GM12865 (cell line): Measurements from ENCODE around the gene MXRA7.
"Not testable (repeated sequence)": the region's sequence is repeated elsewhere in the genome, so short reads cannot be mapped to it uniquely, and the experiment has no call there.

ENCODE experiments used
- DNase-seq: peaks from one replicate; pipeline ENCODE4 v3.0.0; 2010; ENCODE audit warnings: low read depth
- H3K4me3 ChIP-seq: 2 replicates; pipeline ENCODE4 v1.5.1; 2011; ENCODE audit warnings: mild to moderate bottlenecking, low read depth, low read length, control low read depth
- CTCF ChIP-seq: IDR thresholded peaks from 2 replicates; pipeline ENCODE4 v1.5.1; 2011; ENCODE audit warnings: low read length, control low read depth, low read depth, inconsistent platforms; ENCODE audit not compliant: insufficient read depth; ENCODE audit errors: missing control alignments

MXRA7 gene

GRCh38 chr17:76734080-76734840 lies 23.5 kb upstream of the MXRA7 start:
- TF ChIP-seq CTCF: no peak
- H3K4me3 ChIP-seq: peak overlapping the region; percentile 67
- DNase-seq: peak; percentile 37

GRCh38 chr17:76733618-76733957 lies 22.8 kb upstream of the MXRA7 start:
- no peak for DNase-seq
- TF ChIP-seq CTCF: no peak
- peak overlapping the region; percentile 67 for H3K4me3 ChIP-seq

GRCh38 chr17:76732734-76733617 lies 22.2 kb upstream of the MXRA7 start:
- peak overlapping the region; percentile 67 for H3K4me3 ChIP-seq
- TF ChIP-seq CTCF: no peak

GRCh38 chr17:76731800-76732733 lies 21.3 kb upstream of the MXRA7 start:
- not testable (repeated sequence) for H3K4me3 ChIP-seq, DNase-seq

More at GRCh38 chr17:76732734-76733617, 22.2 kb upstream of the MXRA7 start:
- no peak for DNase-seq

- DNase-seq: peak; percentile 50
- TF ChIP-seq CTCF: no peak
- H3K4me3 ChIP-seq: peak overlapping the region; percentile 83
Observed at GRCh38 chr17:76727745-76728456, 17.1 kb upstream of the MXRA7 start.

- H3K4me3 ChIP-seq: peak within 1 kb of the TSS; percentile 83
- DNase-seq: peak; percentile 93
- peak; percentile 76 for TF ChIP-seq CTCF
Observed at GRCh38 chr17:76726776-76727718, 16.3 kb upstream of the MXRA7 start, which contains the start of gene METTL23. Gene METTL23 (plus strand): TSS chr17:76726839. CDS start chr17:76729711, 2,872 bp downstream.
